Measurements from ENCODE around the gene SHISAL2A. TPM values are rescaled to one million over a fixed set of nuclear protein-coding genes. Genes with fewer than 3 reads are reported as not detected.

Gene SHISAL2A
- total RNA-seq, 1 donor from 2014 or later: 0.65 TPM

GRCh38 chr1:52665006-52665941, 32.3 kb downstream of the SHISAL2A start:
- no peak for TF ChIP-seq CTCF (conservative IDR thresholded peaks at IDR 0.05)
- H3K9me3 Mint-ChIP-seq: no peaks in the 10 kb centered on the region
- no peak overlapping the region for H3K27ac Mint-ChIP-seq (ENCODE audit: unreplicated experiment)
- H3K4me3 Mint-ChIP-seq: no peak overlapping the region
- no peaks in the 10 kb centered on the region for H3K36me3 Mint-ChIP-seq (ENCODE audit: low read depth)
- DNase-seq (ENCODE audit: low read depth, low spot score): no peak
- H3K4me1 Mint-ChIP-seq: peaks cover 32% of the 10 kb centered on the region
- no peaks in the 10 kb centered on the region for H3K27me3 Mint-ChIP-seq (ENCODE audit: low read depth)

- H3K4me3 Mint-ChIP-seq: no peak overlapping the region
- no peak for DNase-seq (ENCODE audit: low read depth, low spot score)
- H3K36me3 Mint-ChIP-seq (ENCODE audit: low read depth): no peaks in the 10 kb centered on the region
- H3K9me3 Mint-ChIP-seq: no peaks in the 10 kb centered on the region
- peaks cover 24% of the 10 kb centered on the region for H3K4me1 Mint-ChIP-seq
- no peak for TF ChIP-seq CTCF (conservative IDR thresholded peaks at IDR 0.05)
- H3K27ac Mint-ChIP-seq (ENCODE audit: unreplicated experiment): no peak overlapping the region
- no peaks in the 10 kb centered on the region for H3K27me3 Mint-ChIP-seq (ENCODE audit: low read depth)
Measured at GRCh38 chr1:52667290-52667689, 34.3 kb downstream of the SHISAL2A start.

- H3K36me3 Mint-ChIP-seq (ENCODE audit: low read depth): no peaks in the 10 kb centered on the region
- no peak for DNase-seq (ENCODE audit: low read depth, low spot score)
- H3K27ac Mint-ChIP-seq (ENCODE audit: unreplicated experiment): no peak overlapping the region
- H3K4me3 Mint-ChIP-seq: no peak overlapping the region
- H3K4me1 Mint-ChIP-seq: peaks cover 18% of the 10 kb centered on the region
- no peak for TF ChIP-seq CTCF (conservative IDR thresholded peaks at IDR 0.05)
- H3K9me3 Mint-ChIP-seq: no peaks in the 10 kb centered on the region
- no peaks in the 10 kb centered on the region for H3K27me3 Mint-ChIP-seq (ENCODE audit: low read depth)
Measured at GRCh38 chr1:52667984-52668383, 35.0 kb downstream of the SHISAL2A start.

GRCh38 chr1:52668711-52669110, 35.7 kb downstream of the SHISAL2A start:
- no peaks in the 10 kb centered on the region for H3K9me3 Mint-ChIP-seq
- no peak for TF ChIP-seq CTCF (conservative IDR thresholded peaks at IDR 0.05)
- H3K4me1 Mint-ChIP-seq: peaks cover 11% of the 10 kb centered on the region
- no peak for DNase-seq (ENCODE audit: low read depth, low spot score)
- no peaks in the 10 kb centered on the region for H3K36me3 Mint-ChIP-seq (ENCODE audit: low read depth)
- H3K27me3 Mint-ChIP-seq (ENCODE audit: low read depth): no peaks in the 10 kb centered on the region
- no peak overlapping the region for H3K4me3 Mint-ChIP-seq
- H3K27ac Mint-ChIP-seq (ENCODE audit: unreplicated experiment): no peak overlapping the region

DNA sequence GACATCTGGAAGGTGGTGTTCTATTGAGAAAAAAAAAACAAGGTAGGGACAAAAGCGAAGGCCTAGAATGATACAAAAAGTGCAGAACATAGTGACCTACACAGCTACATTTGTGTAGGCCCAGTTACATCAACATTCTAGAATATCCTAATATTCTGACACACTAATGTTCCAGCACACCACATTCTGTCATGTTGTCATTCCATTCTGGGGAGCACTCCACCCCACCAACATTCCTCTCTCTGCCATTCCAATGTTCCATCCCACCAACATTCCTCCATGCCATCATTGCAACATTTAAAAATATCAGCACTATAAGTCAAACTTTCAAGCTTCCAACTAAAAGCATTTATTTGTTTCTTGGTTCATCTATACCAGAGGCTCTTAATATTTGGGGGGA, 36.7 kb downstream of the SHISAL2A start:
- H3K27me3 Mint-ChIP-seq (ENCODE audit: low read depth): no peaks in the 10 kb centered on the region

More for the DNA sequence above, 36.7 kb downstream of the SHISAL2A start:
- peaks cover 8% of the 10 kb centered on the region for H3K4me1 Mint-ChIP-seq
- no peak overlapping the region for H3K4me3 Mint-ChIP-seq
- no peak for DNase-seq (ENCODE audit: low read depth, low spot score)
- no peaks in the 10 kb centered on the region for H3K36me3 Mint-ChIP-seq (ENCODE audit: low read depth)
- no peak overlapping the region for H3K27ac Mint-ChIP-seq (ENCODE audit: unreplicated experiment)
- no peak for TF ChIP-seq CTCF (conservative IDR thresholded peaks at IDR 0.05)
- H3K9me3 Mint-ChIP-seq: no peaks in the 10 kb centered on the region

Measured in neural crest cell (in vitro differentiated cells).